ENCODE data around the gene P2RY14. TPM values are rescaled to one million over a fixed set of nuclear protein-coding genes. Genes with fewer than 3 reads are reported as not detected.
A peak's percentile ranks its signal among the peaks of the same experiment; 100 is the strongest.

Gene P2RY14
- total RNA-seq, 2 donors from 2014 or later, result not detected

DNA sequence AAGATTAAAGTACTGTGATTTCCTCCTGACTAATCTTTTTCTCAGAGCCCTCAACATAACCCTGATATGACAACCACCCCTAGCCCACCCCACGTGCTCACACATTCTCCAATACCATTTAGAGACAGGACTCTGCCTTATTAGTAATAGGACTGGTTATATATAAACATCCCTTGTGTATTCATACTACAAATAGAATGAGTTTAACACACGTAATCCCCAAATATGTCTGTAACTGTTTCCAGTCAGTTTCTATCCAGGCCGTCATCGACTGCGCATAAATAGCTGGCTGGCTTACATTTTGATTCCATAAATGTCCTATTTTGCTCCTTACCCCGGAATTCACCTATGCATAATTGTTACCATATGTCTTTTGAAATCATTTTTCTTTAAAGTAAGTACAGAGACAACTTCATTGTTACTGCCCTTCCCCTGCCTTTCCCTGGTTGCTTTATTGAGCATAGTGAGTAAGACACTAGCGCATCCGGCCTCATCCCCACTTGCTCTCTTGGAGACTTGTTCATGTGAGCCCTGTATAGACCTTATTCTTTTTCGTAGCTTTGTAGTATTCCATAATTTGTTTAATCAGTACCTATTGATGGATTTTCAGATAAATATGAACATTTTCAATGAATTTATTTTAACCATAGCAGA, 3.5 kb upstream of the P2RY14 start:
- no peak overlapping the region for H3K27ac Mint-ChIP-seq
- no peak for TF ChIP-seq CTCF (conservative IDR thresholded peaks at IDR 0.05)
- no peaks in the 10 kb centered on the region for H3K36me3 Mint-ChIP-seq (ENCODE audit: low read depth)

DNA sequence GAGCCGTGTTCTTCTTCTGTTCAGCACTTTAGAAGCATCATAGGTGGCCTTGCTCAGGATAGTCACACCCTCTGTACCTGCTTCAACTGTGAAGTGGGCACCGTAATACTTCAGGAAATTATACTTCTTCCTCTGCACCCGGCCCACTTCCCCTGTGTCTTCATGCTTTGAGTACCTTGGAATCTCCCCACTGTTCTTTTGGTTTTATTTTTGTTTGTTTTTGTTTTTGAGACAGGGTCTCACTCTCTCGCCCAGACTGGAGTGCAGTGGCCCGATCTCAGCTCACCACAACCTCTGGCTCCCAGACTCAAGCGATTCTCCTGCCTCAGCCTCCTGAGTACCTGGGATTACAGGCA, 1.7 kb downstream of the P2RY14 start:
- H3K9ac ChIP-seq (ENCODE audit: extremely low read depth, low read length, poor library complexity, severe bottlenecking), result no peak overlapping the region
- peak overlapping the region; percentile 62 for H3K27ac Mint-ChIP-seq
- H3K27me3 Mint-ChIP-seq (ENCODE audit: insufficient read depth), result no peaks in the 10 kb centered on the region

More for the DNA sequence above, 3.5 kb upstream of the P2RY14 start:
- Histone ChIP-seq H3K27ac (ENCODE audit: low read depth, low read length) (no peak overlapping the region), H3K4me1 (ENCODE audit: control insufficient read depth, insufficient read depth, low read length) (peaks cover 4% of the 10 kb centered on the region), H3K36me3 (ENCODE audit: control insufficient read depth, insufficient read depth, low read length) (no peaks in the 10 kb centered on the region), H3K9me3 (ENCODE audit: control insufficient read depth, low read length) (no peaks in the 10 kb centered on the region), H3K9ac (ENCODE audit: extremely low read depth, low read length, poor library complexity, severe bottlenecking) (no peak overlapping the region), H3K27me3 (ENCODE audit: control insufficient read depth, insufficient read depth, low read length, poor library complexity, severe bottlenecking) (no peaks in the 10 kb centered on the region), H3K4me3 (ENCODE audit: low read length) (no peak overlapping the region)
- no peak overlapping the region for H3K4me3 Mint-ChIP-seq
- peaks cover under 1% of the 10 kb centered on the region for H3K27me3 Mint-ChIP-seq (ENCODE audit: insufficient read depth)
- H3K4me1 Mint-ChIP-seq, result peaks cover 37% of the 10 kb centered on the region
- H3K9me3 Mint-ChIP-seq, result no peaks in the 10 kb centered on the region
- WGBS, 2 experiments (ENCODE audit: insufficient coverage in 1 of 2, insufficient read length in 1 of 2), result 96 to 97% methylated on average over 5 to 9 of the region's 9 CpGs
- DNase-seq, result no peak

GRCh38 chr3:151276038-151276686, 2.2 kb downstream of the P2RY14 start:
- H3K4me1 Mint-ChIP-seq, result peaks cover 30% of the 10 kb centered on the region
- H3K36me3 ChIP-seq (ENCODE audit: control insufficient read depth, insufficient read depth, low read length), result no peaks in the 10 kb centered on the region
- H3K36me3 Mint-ChIP-seq (ENCODE audit: low read depth), result peaks cover 3% of the 10 kb centered on the region
- H3K27me3 ChIP-seq (ENCODE audit: control insufficient read depth, insufficient read depth, low read length, poor library complexity, severe bottlenecking), result no peaks in the 10 kb centered on the region
- peak overlapping the region; percentile 62 for H3K27ac Mint-ChIP-seq
- DNase-seq, result peak; percentile 58
- no peak overlapping the region for H3K4me3 Mint-ChIP-seq
- H3K27me3 Mint-ChIP-seq (ENCODE audit: insufficient read depth), result no peaks in the 10 kb centered on the region
- no peak for TF ChIP-seq CTCF (conservative IDR thresholded peaks at IDR 0.05)
- peaks cover 7% of the 10 kb centered on the region for H3K4me1 ChIP-seq (ENCODE audit: control insufficient read depth, insufficient read depth, low read length)
- H3K9me3 ChIP-seq (ENCODE audit: control insufficient read depth, low read length), result no peaks in the 10 kb centered on the region
- H3K9me3 Mint-ChIP-seq, result no peaks in the 10 kb centered on the region
- H3K9ac ChIP-seq (ENCODE audit: extremely low read depth, low read length, poor library complexity, severe bottlenecking), result no peak overlapping the region
- WGBS, 2 experiments (ENCODE audit: insufficient coverage in 1 of 2, insufficient read length in 1 of 2), result 69 to 76% methylated on average over 2 of the region's 2 CpGs
- peak overlapping the region; percentile 20 for H3K4me3 ChIP-seq (ENCODE audit: low read length)
- H3K27ac ChIP-seq (ENCODE audit: low read depth, low read length), result no peak overlapping the region

More for the DNA sequence above, 1.7 kb downstream of the P2RY14 start:
- Mint-ChIP-seq H3K9me3 (no peaks in the 10 kb centered on the region), H3K4me1 (peaks cover 29% of the 10 kb centered on the region), H3K4me3 (no peak overlapping the region), H3K36me3 (ENCODE audit: low read depth) (peaks cover 3% of the 10 kb centered on the region)
- Histone ChIP-seq H3K27ac (ENCODE audit: low read depth, low read length) (no peak overlapping the region), H3K4me1 (ENCODE audit: control insufficient read depth, insufficient read depth, low read length) (peaks cover 7% of the 10 kb centered on the region), H3K9me3 (ENCODE audit: control insufficient read depth, low read length) (no peaks in the 10 kb centered on the region), H3K4me3 (ENCODE audit: low read length) (no peak overlapping the region), H3K36me3 (ENCODE audit: control insufficient read depth, insufficient read depth, low read length) (no peaks in the 10 kb centered on the region), H3K27me3 (ENCODE audit: control insufficient read depth, insufficient read depth, low read length, poor library complexity, severe bottlenecking) (no peaks in the 10 kb centered on the region)
- 88 to 90% methylated on average over 3 to 6 of the region's 6 CpGs for WGBS, 2 experiments (ENCODE audit: insufficient coverage in 1 of 2, insufficient read length in 1 of 2)
- no peak for TF ChIP-seq CTCF (conservative IDR thresholded peaks at IDR 0.05)
- DNase-seq, result no peak

Measured in endodermal cell (in vitro differentiated cells).